Skeletal muscle tissue (tissue), 4 donors: ENCODE data around the gene ZIC1. TPM values are rescaled to one million over a fixed set of nuclear protein-coding genes. Genes with fewer than 3 reads are reported as not detected.

Source experiments
- H3K27ac ChIP-seq: one replicate; pipeline ENCODE4 v1.7.0; 2013; ENCODE audit warnings: mild to moderate bottlenecking, low read depth, low read length, inconsistent platforms
- H3K27me3 ChIP-seq, 3 donors: one replicate each; pipeline ENCODE4 v1.7.0; 2013; ENCODE audit warnings: low read length in 3 of 3; ENCODE audit not compliant: control insufficient read depth in 3 of 3, insufficient read depth in 3 of 3
- H3K36me3 ChIP-seq, 3 donors: one replicate each; pipeline ENCODE4 v1.7.0; 2013; ENCODE audit warnings: low read length in 3 of 3; ENCODE audit not compliant: control insufficient read depth in 3 of 3, insufficient read depth in 3 of 3
- H3K4me1 ChIP-seq, 3 donors: one replicate each; pipeline ENCODE4 v1.7.0; 2013; ENCODE audit warnings: low read length in 3 of 3, mild to moderate bottlenecking in 3 of 3; ENCODE audit not compliant: control insufficient read depth in 3 of 3, insufficient read depth in 3 of 3
- H3K4me3 ChIP-seq, 3 donors: one replicate each; pipeline ENCODE4 v1.7.0; 2013; ENCODE audit warnings: low read length in 3 of 3
- H3K9ac ChIP-seq, 3 donors: one replicate each; pipeline ENCODE4 v1.7.0; 2013; ENCODE audit warnings: low read length in 3 of 3, mild to moderate bottlenecking in 3 of 3, moderate library complexity in 2 of 3, low read depth in 1 of 3
- H3K9me3 ChIP-seq, 3 donors: one replicate each; pipeline ENCODE4 v1.7.0; 2013; ENCODE audit warnings: low read length in 3 of 3; ENCODE audit not compliant: control insufficient read depth in 3 of 3
- total RNA-seq: library from RNA; depleted of rRNA; stranded (reverse); fragments of >200 nt; gene quantifications from one replicate; pipeline ENCODE4 v1.2.3, GENCODE V29; 2014
- donor health status: Osteomylitis.

ZIC1 gene
- total RNA-seq, 1 donor from 2014 or later, result 8.4 TPM

DNA sequence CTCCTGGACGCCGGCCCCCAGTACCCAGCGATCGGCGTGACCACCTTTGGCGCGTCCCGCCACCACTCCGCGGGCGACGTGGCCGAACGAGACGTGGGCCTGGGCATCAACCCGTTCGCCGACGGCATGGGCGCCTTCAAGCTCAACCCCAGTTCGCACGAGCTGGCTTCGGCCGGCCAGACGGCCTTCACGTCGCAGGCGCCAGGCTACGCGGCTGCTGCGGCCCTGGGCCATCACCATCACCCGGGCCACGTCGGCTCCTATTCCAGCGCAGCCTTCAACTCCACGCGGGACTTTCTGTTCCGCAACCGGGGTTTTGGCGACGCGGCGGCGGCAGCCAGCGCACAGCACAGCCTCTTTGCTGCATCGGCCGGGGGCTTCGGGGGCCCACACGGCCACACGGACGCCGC lies 956 bp downstream of the ZIC1 start:
- H3K9me3 ChIP-seq, result no peaks in the 10 kb centered on the region
- peak overlapping the region; percentile 76 to 91 (median 77) for H3K4me3 ChIP-seq
- peak overlapping the region; percentile 49 for H3K27ac ChIP-seq
- peaks cover 0 to 2% (median 0%) of the 10 kb centered on the region in 3 donors for H3K36me3 ChIP-seq
- H3K27me3 ChIP-seq, result peaks cover 45 to 76% (median 64%) of the 10 kb centered on the region in 3 donors
- H3K4me1 ChIP-seq, result peaks cover 14 to 22% (median 18%) of the 10 kb centered on the region in 3 donors
- peak overlapping the region in 2 of 3 donors; percentile 66 to 92 for H3K9ac ChIP-seq

DNA sequence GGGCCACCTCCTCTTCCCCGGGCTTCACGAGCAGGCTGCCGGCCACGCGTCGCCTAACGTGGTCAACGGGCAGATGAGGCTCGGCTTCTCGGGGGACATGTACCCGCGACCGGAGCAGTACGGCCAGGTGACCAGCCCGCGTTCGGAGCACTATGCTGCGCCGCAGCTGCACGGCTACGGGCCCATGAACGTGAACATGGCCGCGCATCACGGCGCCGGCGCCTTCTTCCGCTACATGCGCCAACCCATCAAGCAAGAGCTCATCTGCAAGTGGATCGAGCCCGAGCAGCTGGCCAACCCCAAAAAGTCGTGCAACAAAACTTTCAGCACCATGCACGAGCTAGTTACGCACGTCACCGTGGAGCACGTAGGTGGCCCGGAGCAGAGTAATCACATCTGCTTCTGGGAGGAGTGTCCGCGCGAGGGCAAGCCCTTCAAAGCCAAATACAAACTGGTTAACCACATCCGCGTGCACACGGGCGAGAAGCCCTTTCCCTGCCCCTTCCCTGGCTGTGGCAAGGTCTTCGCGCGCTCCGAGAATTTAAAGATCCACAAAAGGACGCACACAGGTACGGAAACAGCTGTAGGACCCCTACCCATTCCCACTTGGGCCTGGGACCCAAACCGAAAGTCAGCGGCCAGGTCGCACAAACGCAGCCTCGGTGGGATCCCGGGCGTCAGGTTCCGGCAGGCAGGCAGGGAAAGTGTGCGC lies 1.5 kb downstream of the ZIC1 start:
- peaks cover 43 to 73% (median 67%) of the 10 kb centered on the region in 3 donors for H3K27me3 ChIP-seq
- H3K9me3 ChIP-seq, result no peaks in the 10 kb centered on the region
- peak overlapping the region; percentile 49 for H3K27ac ChIP-seq
- H3K9ac ChIP-seq, result peak overlapping the region; percentile 36 to 92 (median 66)
- peaks cover 14 to 22% (median 18%) of the 10 kb centered on the region in 3 donors for H3K4me1 ChIP-seq
- peaks cover 0 to 2% (median 0%) of the 10 kb centered on the region in 3 donors for H3K36me3 ChIP-seq
- H3K4me3 ChIP-seq, result peak overlapping the region; percentile 76 to 91 (median 77)

GRCh38 chr3:147411238-147411814 lies 2.2 kb downstream of the ZIC1 start:
- Histone ChIP-seq H3K27ac (peak overlapping the region; percentile 49), H3K9ac (peak overlapping the region; percentile 36 to 92 (median 66)), H3K9me3 (no peaks in the 10 kb centered on the region), H3K36me3 (peaks cover 0 to 2% (median 0%) of the 10 kb centered on the region in 3 donors), H3K27me3 (peaks cover 43 to 66% (median 60%) of the 10 kb centered on the region in 3 donors), H3K4me1 (peaks cover 14 to 22% (median 18%) of the 10 kb centered on the region in 3 donors), H3K4me3 (peak overlapping the region; percentile 76 to 91 (median 77))

- H3K4me1 ChIP-seq, result peaks cover 14 to 22% (median 18%) of the 10 kb centered on the region in 3 donors
- H3K27ac ChIP-seq, result peak overlapping the region; percentile 49
- peaks cover 43 to 62% (median 59%) of the 10 kb centered on the region in 3 donors for H3K27me3 ChIP-seq
- H3K36me3 ChIP-seq, result peaks cover 0 to 2% (median 0%) of the 10 kb centered on the region in 3 donors
- H3K9ac ChIP-seq, result peak overlapping the region in 2 of 3 donors; percentile 66 to 92
- peak overlapping the region; percentile 61 to 91 (median 76) for H3K4me3 ChIP-seq
- no peaks in the 10 kb centered on the region for H3K9me3 ChIP-seq
Observed at GRCh38 chr3:147411815-147412241, 2.7 kb downstream of the ZIC1 start.

GRCh38 chr3:147412261-147412916 lies 3.2 kb downstream of the ZIC1 start:
- Histone ChIP-seq H3K27me3 (peaks cover 40 to 57% (median 55%) of the 10 kb centered on the region in 3 donors), H3K4me1 (peaks cover 14 to 19% (median 18%) of the 10 kb centered on the region in 3 donors), H3K9me3 (no peaks in the 10 kb centered on the region), H3K4me3 (peak overlapping the region in 1 of 3 donors; percentile 75), H3K36me3 (peaks cover 0 to 2% (median 0%) of the 10 kb centered on the region in 3 donors), H3K27ac (no peak overlapping the region), H3K9ac (peak overlapping the region in 1 of 3 donors; percentile 92)

DNA sequence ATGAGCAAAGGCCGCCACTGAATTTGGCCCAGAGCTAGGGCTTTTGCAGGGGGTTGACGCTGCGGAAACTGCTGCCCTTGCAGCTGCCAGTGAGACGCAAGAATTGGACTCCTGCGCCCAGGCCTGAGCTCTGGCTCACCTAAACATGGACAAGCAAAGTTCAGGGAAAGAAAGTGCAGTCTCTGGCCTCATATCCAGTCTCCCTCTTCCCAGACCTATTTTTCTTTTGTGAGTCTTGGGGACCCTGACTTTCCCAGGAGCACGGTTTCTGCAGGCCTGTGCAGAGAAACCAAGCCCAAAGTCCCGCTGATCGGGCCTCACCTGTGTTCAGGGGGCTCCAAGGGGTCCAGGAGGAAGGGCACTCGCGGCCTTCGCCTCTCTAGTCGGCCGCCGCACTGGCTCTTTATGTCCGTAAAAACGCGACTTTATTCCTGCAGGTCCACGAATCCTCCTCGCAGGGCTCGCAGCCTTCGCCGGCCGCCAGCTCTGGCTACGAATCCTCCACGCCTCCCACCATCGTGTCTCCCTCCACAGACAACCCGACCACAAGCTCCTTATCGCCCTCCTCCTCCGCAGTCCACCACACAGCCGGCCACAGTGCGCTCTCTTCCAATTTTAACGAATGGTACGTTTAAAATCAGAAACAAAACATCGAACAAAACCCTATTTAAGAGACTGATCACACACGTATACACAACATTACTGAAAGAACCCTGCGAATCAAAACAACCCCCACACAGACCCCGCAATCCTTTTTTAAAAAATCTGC lies 3.9 kb downstream of the ZIC1 start:
- no peaks in the 10 kb centered on the region for H3K9me3 ChIP-seq
- peak overlapping the region in 1 of 3 donors; percentile 63 for H3K4me3 ChIP-seq
- peak overlapping the region in 1 of 3 donors; percentile 92 for H3K9ac ChIP-seq
- no peak overlapping the region for H3K27ac ChIP-seq
- peaks cover 37 to 55% (median 48%) of the 10 kb centered on the region in 3 donors for H3K27me3 ChIP-seq
- H3K4me1 ChIP-seq, result peaks cover 14 to 18% (median 17%) of the 10 kb centered on the region in 3 donors
- H3K36me3 ChIP-seq, result peaks cover 0 to 2% (median 0%) of the 10 kb centered on the region in 3 donors

GRCh38 chr3:147413686-147414389 lies 4.7 kb downstream of the ZIC1 start:
- Histone ChIP-seq H3K9ac (peak overlapping the region in 1 of 3 donors; percentile 92), H3K27me3 (peaks cover 31 to 50% (median 42%) of the 10 kb centered on the region in 3 donors), H3K36me3 (peaks cover 0 to 2% (median 0%) of the 10 kb centered on the region in 3 donors), H3K27ac (no peak overlapping the region), H3K4me3 (peak overlapping the region in 1 of 3 donors; percentile 63), H3K4me1 (peaks cover 14 to 20% (median 18%) of the 10 kb centered on the region in 3 donors), H3K9me3 (no peaks in the 10 kb centered on the region)

DNA sequence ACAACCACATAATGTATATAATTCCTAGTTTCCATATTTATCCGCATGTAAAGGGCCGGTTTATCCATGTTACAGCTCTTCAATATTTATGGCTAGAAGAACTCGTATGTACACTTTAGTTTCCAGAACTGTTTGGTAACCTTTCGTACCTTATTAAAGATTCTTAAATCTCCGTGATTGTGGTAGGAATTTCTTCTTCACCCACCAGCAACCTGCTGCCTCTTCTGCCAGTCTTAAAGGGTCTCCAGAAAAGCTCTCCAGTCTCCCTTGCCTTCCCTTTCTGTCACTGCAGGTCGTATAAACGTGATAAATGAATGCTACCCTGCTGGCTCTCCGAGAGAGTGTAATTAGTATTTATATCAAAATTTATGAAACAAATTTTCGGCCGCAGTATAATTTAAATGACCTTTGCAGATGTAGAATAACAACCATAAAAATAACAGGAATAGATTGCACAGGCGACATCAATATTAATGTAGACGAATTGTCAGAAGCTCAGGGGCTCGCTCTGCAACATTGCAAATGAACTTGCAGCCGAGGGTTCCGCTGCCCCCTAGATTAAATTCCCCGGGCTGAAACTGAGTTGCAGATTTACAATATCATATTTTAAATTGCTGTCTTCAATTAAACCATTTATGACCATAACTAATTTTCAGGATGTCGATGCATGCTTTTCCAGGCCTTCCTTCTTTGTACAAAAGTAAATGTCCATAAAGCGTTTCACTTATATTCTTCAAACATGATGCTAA lies 5.4 kb downstream of the ZIC1 start:
- peaks cover 30 to 50% (median 37%) of the 10 kb centered on the region in 3 donors for H3K27me3 ChIP-seq
- no peak overlapping the region for H3K27ac ChIP-seq
- H3K36me3 ChIP-seq, result peaks cover 0 to 2% (median 0%) of the 10 kb centered on the region in 3 donors
- H3K9ac ChIP-seq, result peak overlapping the region in 1 of 3 donors; percentile 57
- no peaks in the 10 kb centered on the region for H3K9me3 ChIP-seq
- H3K4me3 ChIP-seq, result no peak overlapping the region
- peaks cover 18 to 24% (median 22%) of the 10 kb centered on the region in 3 donors for H3K4me1 ChIP-seq
